Right lung (tissue), 10 donors: ENCODE results near the gene SNX3. TPM values are rescaled to one million over a fixed set of nuclear protein-coding genes. Genes with fewer than 3 reads are reported as not detected.
"Not testable (repeated sequence)": the region's sequence is repeated elsewhere in the genome, so short reads cannot be mapped to it uniquely, and the experiment has no call there.

Source experiments
- DNase-seq, 2 donors: peaks; one replicate each; pipeline ENCODE4 v3.0.0-alpha.2; 2013
- long read RNA-seq, 8 donors: transcript quantifications; one replicate each; lab custom pipeline, GENCODE V29; 2026
- polyA plus RNA-seq, 5 donors: library from polyadenylated mRNA; unstranded; fragments of 120-200 nt; gene quantifications; one replicate each; pipeline versions ENCODE4 v1.2.1 to v1.2.3, GENCODE V29; 2013; ENCODE audit warnings: inconsistent platforms in 1 of 5, low replicate concordance in 1 of 5; ENCODE audit not compliant: insufficient read length in 5 of 5, insufficient read depth in 1 of 5

Gene SNX3
- 100 to 1,000 TPM; 246 to 284 (median 266) TPM for polyA plus RNA-seq
- long read RNA-seq, donor 1, transcript SNX3-201 (4 exons, 1,755 nt) = major isoform, 100 of 208 reads
- long read RNA-seq, donor 1, transcript SNX3-202 (4 exons, 890 nt) = minor isoform, 5 of 208 reads
- long read RNA-seq, donor 1, partial matches to known transcripts = 103 of 208 reads
- long read RNA-seq, donor 1, other reads (novel, unspliced or antisense) = 0 of 208 reads
- long read RNA-seq, donor 2, transcript SNX3-201 (4 exons, 1,755 nt) = major isoform, 72 of 76 reads
- long read RNA-seq, donor 2, partial matches to known transcripts = 0 of 76 reads
- long read RNA-seq, donor 2, other reads (novel, unspliced or antisense) = 0 of 76 reads
- long read RNA-seq, donor 3, transcript SNX3-202 (4 exons, 890 nt) = minor isoform, 8 of 96 reads
- long read RNA-seq, donor 3, transcript SNX3-201 (4 exons, 1,755 nt) = major isoform, 59 of 96 reads
- long read RNA-seq, donor 3, partial matches to known transcripts = 29 of 96 reads
- long read RNA-seq, donor 3, other reads (novel, unspliced or antisense) = 0 of 96 reads
- long read RNA-seq, donor 4, transcript SNX3-202 (4 exons, 890 nt) = minor isoform, 5 of 95 reads
- long read RNA-seq, donor 4, transcript SNX3-201 (4 exons, 1,755 nt) = major isoform, 42 of 95 reads
- long read RNA-seq, donor 4, partial matches to known transcripts = 46 of 95 reads
- long read RNA-seq, donor 4, other reads (novel, unspliced or antisense) = 0 of 95 reads
- long read RNA-seq, donor 5, transcript SNX3-201 (4 exons, 1,755 nt) = major isoform, 84 of 130 reads
- long read RNA-seq, donor 5, transcript SNX3-202 (4 exons, 890 nt) = minor isoform, 8 of 130 reads
- long read RNA-seq, donor 5, partial matches to known transcripts = 37 of 130 reads
- long read RNA-seq, donor 5, other reads (novel, unspliced or antisense) = 0 of 130 reads
- long read RNA-seq, donor 6, transcript SNX3-201 (4 exons, 1,755 nt) = major isoform, 88 of 124 reads
- long read RNA-seq, donor 6, partial matches to known transcripts = 30 of 124 reads
- long read RNA-seq, donor 6, other reads (novel, unspliced or antisense) = 0 of 124 reads
- long read RNA-seq, donor 7, transcript SNX3-201 (4 exons, 1,755 nt) = major isoform, 92 of 114 reads
- long read RNA-seq, donor 7, partial matches to known transcripts = 18 of 114 reads
- long read RNA-seq, donor 7, other reads (novel, unspliced or antisense) = 0 of 114 reads
- long read RNA-seq, donor 8, transcript SNX3-201 (4 exons, 1,755 nt) = major isoform, 37 of 51 reads
- long read RNA-seq, donor 8, partial matches to known transcripts = 13 of 51 reads
- long read RNA-seq, donor 8, other reads (novel, unspliced or antisense) = 0 of 51 reads

DNA sequence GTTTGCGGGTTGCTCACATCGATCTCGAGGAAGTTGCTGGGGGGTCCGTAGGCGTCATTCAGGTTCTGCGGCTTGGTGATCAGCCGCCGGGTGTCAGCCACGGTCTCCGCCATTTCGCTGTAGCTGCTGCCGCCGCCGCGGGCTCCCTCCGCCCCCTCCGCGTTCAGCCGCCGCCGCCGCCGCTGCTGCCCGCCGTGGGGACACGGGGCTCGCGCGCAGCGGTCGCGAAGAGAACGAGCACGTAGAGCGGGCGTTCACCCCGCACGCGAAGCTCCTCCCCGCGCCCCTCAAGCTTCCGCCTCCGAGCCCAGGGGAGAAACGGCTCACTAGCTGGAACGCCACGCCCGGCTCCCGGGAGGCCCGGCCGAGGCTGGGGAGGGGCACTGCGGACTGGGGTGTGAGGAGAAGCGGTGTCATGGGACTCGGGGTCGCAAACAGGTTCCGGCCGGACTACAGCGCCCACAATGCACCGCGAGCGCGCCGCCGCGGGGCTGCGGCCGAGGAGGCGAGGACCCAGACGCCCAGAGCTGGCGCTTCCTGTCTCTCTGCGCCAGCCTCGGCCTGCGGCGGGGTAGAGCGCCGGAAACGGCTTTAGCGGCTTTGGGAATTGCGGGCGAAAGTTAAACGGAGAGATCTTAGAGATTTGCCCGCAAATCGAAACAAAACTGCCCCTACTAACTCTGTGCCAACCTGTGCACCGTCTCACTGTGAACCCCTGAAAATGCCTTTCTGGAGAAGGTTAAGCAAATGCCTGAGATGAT lies at the start of gene SNX3:
Gene SNX3 (minus strand): TSS at position 232 of the 761 bp plus-strand sequence. CDS start 119 bp downstream, at position 113.
- DNase-seq = peak; percentile 97 to 98

DNA sequence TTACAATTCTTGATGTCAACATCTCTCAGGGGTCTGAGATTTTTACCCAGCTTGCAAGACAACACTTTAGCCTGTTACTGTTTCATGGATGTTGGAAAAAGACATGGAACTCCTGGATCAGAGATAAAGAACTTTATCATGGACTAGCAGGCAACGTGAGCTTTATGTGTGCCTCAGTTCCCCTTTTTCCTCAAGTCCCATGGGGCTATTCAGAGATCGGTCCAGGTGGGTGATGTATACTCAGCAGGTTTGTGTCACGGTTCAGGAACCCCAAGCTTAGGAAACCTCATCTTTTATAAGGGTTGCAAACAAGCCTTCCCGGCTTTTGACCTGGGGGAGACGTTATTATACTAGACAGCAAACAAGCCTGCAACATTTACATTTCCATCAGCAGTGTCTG lies 49.0 kb upstream of the SNX3 start:
- DNase-seq = no peak

DNA sequence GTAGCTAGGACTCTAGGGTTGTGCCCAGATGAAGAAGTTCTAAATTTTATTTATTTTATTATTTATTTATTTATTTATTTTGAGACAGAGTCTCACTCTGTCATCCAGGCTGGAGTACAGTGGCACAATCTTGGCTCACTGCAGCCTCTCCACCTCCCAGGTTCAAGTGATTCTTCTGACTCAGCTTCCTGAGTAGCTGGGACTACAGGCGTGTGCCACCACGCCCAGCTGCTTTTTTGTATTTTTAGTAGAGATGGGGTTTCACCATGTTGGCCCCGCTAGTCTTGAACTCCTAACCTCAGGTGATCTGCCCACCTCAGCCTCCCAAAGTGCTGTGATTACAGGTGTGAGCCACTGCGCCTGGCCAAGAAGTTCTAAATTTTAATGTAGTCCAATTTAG lies 47.8 kb upstream of the SNX3 start:
- not testable (repeated sequence) for DNase-seq

DNA sequence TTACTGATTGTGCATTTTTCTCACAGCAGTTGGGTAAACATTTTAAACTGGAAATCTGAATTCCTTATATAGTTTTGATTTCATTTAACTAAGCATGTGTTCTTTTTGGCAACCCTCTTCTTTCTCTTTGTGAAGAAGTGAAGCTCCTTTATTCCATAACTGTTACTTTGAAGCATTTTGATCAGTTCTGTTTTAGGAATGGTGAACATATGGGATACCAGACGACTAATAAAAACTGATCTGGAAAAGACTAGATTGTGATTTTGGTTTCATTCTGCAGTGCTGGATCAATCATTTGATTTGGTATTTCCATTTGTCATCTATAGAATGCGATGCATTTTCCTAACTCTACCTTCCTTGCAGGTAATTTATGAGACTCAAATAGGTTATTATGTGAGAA lies 43.8 kb upstream of the SNX3 start:
- DNase-seq = no peak

GRCh38 chr6:108302386-108302785 lies 41.5 kb upstream of the SNX3 start:
- DNase-seq = no peak

DNA sequence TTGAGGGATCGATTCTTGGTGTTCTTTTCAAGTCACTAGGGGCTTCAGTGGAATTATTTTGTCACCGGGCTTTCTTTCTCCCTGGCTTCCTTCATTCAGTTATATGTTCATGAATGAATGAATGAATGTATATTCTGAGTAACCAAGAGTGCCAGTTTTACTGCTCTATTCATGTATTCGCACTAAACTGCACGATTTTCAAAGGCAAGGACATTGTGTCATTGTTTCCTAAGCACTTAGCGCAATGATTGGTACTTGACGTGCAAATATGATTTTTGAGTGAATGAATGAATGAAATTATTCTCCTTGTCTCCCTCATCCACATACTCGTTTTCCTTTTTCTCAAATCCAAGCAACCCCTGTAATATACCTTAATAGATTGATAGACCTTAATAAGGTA lies 34.8 kb upstream of the SNX3 start:
- DNase-seq = no peak

DNA sequence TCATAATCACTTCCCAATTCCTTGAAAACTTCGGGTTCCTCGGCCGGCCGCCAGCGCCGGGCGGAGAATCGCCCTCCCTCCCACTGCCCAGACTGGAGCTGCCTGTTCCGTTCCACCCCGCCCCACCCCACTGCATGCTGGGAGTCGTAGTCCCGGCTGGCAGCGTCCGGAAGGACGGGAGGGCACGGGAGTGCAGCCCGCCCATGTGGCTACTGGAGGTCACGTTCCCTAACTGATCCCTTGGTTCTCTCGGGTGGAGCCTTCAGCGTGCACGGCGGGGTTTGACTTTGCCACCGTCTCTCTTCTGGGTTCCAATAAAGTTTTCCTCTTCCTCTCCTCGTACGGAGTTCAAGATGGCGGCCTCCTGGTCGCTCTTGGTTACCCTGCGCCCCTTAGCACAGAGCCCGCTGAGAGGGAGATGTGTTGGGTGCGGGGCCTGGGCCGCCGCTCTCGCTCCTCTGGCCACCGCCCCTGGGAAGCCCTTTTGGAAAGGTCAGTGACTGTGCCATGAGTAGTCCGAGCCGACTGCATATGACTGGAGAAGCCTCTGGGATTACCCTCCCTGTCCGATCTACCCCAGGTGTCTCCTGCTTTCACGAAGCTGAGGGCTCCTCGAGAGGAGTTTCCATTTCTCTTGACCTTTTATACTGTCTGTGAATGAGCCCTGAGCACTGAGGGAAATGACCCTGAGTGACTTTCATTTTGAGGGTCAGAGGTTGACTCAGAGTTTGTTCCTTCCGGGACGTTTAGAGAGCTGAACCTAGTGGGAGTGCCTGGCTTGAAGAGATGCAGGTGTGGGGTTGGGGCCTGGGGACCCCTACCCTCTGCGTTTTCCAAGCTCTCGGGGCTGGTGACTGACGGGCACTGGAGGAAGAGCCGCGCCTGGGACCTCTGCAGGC lies 34.1 kb upstream of the SNX3 start, which contains the start of gene AFG1L:
Gene AFG1L (plus strand): TSS at position 328 of the 899 bp plus-strand sequence. CDS start 26 bp downstream, at position 354.
- DNase-seq = peak; percentile 91

DNA sequence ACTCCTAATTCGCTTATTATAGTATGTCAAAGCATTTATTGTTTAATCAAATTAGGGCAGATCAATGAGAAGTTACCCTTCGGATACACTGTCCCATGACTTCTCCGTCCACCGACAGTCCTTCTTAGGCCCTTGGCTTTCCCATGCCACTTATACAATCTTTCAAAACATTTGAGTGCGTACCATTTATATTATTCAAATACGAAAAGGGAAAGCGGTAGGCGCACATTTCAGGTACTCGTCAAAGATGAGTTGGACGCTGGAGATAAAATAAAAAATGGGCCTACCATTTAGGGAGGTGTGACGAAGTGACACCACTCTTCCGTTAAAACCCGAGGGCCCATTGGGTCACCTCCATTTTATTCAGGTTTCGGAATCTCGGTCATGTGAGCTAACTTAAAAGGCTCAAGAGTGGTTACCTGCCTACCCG lies 33.5 kb upstream of the SNX3 start:
- DNase-seq = no peak

- DNase-seq = no peak
Observed at GRCh38 chr6:108293527-108294296, 32.9 kb upstream of the SNX3 start.

DNA sequence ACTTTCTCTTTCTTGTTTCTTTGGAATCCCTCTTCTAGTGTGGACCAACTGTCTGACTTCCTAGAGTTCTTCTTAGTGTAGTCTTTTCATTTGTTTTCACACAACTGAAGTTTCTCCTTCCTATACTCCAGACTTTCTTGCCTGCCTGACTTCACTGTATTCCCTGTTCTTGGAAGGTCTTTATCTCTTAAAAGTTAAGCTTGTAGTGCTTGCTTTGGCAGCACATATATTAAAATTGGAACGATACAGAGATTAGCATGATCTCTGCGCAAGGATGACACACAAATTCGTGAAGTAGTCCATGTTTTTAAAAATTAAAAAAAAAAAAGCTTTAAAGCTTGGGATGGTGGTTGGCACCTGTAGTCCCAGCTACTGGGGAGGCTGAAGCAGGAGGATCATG lies 31.7 kb upstream of the SNX3 start:
- DNase-seq = not testable (repeated sequence)

DNA sequence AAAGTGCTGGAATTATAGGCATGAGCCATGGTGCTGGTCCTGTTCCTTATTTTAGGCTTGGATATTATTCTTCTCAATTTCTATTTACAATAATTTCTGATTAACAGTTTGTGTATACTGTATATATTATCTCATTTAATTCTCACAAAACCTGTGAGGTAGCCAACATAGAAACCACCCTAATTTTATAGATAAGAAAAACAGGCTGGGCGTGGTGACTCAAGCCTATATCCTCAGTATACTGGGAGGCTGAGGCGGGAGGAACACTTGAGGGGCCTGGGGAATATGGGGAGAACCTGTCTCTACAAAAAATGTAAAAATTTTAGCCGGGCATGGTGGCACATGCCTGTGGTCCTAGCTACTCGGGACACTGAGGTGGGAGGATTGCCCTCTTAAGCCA lies 30.3 kb upstream of the SNX3 start:
- no peak for DNase-seq

DNA sequence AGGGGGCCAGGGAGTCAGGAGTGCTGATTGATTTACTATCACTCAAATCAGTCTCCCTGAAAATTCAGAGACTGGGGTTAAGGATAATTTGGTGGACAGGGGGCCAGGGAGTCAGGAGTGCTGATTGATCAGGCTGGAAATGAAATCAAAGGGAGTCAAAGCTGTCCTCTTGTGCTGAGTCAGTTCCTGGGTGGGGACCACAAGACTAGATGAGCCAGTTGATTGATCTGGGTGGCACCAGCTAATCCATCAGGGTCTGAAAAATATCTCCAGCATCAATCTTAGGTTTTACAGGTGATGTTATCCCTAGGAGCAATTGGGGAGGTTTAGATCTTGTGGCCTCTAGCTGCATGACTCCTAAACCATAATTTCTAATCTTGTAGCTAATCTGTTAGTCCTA lies 27.9 kb upstream of the SNX3 start:
- DNase-seq = no peak

DNA sequence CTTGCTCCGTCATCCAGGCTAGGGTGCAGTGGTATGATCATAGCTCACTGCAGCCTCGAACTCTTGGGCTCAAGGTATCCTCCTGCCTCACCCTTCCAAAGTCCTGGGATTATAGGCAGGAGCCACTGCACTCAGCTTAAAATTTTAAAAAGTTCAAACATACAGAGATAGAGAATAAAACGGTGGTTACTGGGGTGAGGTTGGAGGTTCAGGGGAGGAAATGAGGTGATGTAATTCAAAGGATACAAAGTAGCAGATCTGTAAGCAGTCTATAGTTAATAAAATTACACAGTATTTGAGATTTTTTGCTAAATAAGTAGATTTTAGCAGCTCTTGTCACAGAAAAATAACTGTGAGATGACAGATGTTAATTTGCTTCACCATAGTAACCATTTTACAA lies 26.5 kb upstream of the SNX3 start:
- no peak for DNase-seq

GRCh38 chr6:108286366-108286765 lies 25.5 kb upstream of the SNX3 start:
- DNase-seq = no peak

GRCh38 chr6:108285381-108285780 lies 24.5 kb upstream of the SNX3 start:
- no peak for DNase-seq

GRCh38 chr6:108277831-108278230 lies 17.0 kb upstream of the SNX3 start:
- DNase-seq = no peak

DNA sequence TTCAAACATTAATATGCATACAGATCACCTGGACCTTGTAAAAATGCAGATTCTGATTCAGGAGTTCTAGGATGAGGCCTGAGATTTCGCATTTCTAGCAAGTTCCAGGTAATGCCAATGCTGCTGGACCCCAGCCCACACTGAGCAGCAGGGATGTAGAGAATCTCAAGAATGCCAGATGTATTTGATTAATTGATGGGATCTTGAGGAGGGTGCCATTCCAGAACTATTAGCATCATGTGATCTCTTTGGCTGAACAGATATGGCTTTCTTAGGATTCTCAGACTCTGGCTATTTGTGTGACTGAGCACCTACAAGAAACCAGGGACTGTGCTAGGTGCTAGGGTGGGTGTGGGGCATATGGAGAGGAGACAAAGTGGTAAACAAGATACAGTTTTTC lies 16.5 kb upstream of the SNX3 start:
- no peak for DNase-seq

GRCh38 chr6:108275976-108276375 lies 15.1 kb upstream of the SNX3 start:
- no peak for DNase-seq

DNA sequence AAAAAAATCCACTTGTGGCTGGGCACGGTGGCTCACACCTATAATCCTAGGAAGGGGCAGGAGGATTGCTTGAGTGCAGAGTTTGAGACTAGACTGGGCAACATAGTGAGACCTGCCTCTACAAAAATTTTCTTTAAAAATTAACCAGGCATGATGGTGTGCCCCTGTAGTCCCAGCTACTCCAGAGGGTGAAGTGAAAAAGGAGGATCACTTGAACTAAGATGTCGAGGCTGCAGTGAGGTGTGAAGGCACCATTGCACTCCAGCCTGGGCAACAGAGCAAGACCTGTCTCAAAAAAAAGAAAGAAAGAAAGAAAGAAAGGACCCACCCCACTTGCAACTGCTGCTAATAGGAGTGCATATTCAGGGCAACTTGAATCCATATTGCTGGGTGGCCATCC lies 13.7 kb upstream of the SNX3 start:
- no peak for DNase-seq
